ENCODE measurements around the gene GALNT18. TPM values are rescaled to one million over a fixed set of nuclear protein-coding genes. Genes with fewer than 3 reads are reported as not detected.
"Not testable (repeated sequence)": the region's sequence is repeated elsewhere in the genome, so short reads cannot be mapped to it uniquely, and the experiment has no call there.

GALNT18 gene
- total RNA-seq, 1 donor from 2014 or later: 9.4 TPM

GRCh38 chr11:11380340-11380739 is 241.5 kb downstream of the GALNT18 start:
- ATAC-seq: no peak

- no peak for ATAC-seq
Observed at GRCh38 chr11:11379661-11380060, 242.1 kb downstream of the GALNT18 start.

- no peak for ATAC-seq
Observed at GRCh38 chr11:11378184-11378940, 243.4 kb downstream of the GALNT18 start.

GRCh38 chr11:11374358-11375148 is 247.3 kb downstream of the GALNT18 start:
- ATAC-seq: no peak

- ATAC-seq: no peak
Observed at GRCh38 chr11:11373934-11374333, 247.9 kb downstream of the GALNT18 start.

GRCh38 chr11:11372461-11372860 is 249.3 kb downstream of the GALNT18 start:
- no peak for ATAC-seq

GRCh38 chr11:11370962-11371303 is 250.9 kb downstream of the GALNT18 start:
- ATAC-seq: no peak

- no peak for ATAC-seq
Observed at GRCh38 chr11:11370255-11370961, 251.4 kb downstream of the GALNT18 start.

GRCh38 chr11:11366793-11367192 is 255.0 kb downstream of the GALNT18 start:
- no peak for ATAC-seq

GRCh38 chr11:11363674-11364073 is 258.1 kb downstream of the GALNT18 start:
- ATAC-seq: no peak

GRCh38 chr11:11359611-11360010 is 262.2 kb downstream of the GALNT18 start:
- ATAC-seq: no peak

- ATAC-seq: no peak
Observed at GRCh38 chr11:11356842-11357241, 265.0 kb downstream of the GALNT18 start.

- ATAC-seq: not testable (repeated sequence)
Observed at GRCh38 chr11:11352878-11353277, 268.9 kb downstream of the GALNT18 start, which contains the start of gene CSNK2A3. Gene CSNK2A3, minus strand, starts transcription at chr11:11353250. Its CDS starts 131 bp downstream, at chr11:11353119.

- not testable (repeated sequence) for ATAC-seq
Observed at GRCh38 chr11:11351851-11352250, 270.0 kb downstream of the GALNT18 start.

- no peak for ATAC-seq
Observed at GRCh38 chr11:11351042-11351586, 270.7 kb downstream of the GALNT18 start.

GRCh38 chr11:11349870-11350337 is 271.9 kb downstream of the GALNT18 start:
- ATAC-seq: no peak

GRCh38 chr11:11349106-11349825 is 272.5 kb downstream of the GALNT18 start:
- no peak for ATAC-seq

GRCh38 chr11:11348303-11348702 is 273.5 kb downstream of the GALNT18 start:
- ATAC-seq: no peak

GRCh38 chr11:11347592-11347991 is 274.2 kb downstream of the GALNT18 start:
- no peak for ATAC-seq

GRCh38 chr11:11346303-11346702 is 275.5 kb downstream of the GALNT18 start:
- ATAC-seq: no peak

- no peak for ATAC-seq
Observed at GRCh38 chr11:11345099-11345498, 276.7 kb downstream of the GALNT18 start.

GRCh38 chr11:11344045-11344444 is 277.8 kb downstream of the GALNT18 start:
- ATAC-seq: no peak

Data from esophagus mucosa (tissue), 1 donor.